Measurements from ENCODE around the gene SHROOM1.
"Not testable (repeated sequence)": the region's sequence is repeated elsewhere in the genome, so short reads cannot be mapped to it uniquely, and the experiment has no call there.

SHROOM1 gene

DNA sequence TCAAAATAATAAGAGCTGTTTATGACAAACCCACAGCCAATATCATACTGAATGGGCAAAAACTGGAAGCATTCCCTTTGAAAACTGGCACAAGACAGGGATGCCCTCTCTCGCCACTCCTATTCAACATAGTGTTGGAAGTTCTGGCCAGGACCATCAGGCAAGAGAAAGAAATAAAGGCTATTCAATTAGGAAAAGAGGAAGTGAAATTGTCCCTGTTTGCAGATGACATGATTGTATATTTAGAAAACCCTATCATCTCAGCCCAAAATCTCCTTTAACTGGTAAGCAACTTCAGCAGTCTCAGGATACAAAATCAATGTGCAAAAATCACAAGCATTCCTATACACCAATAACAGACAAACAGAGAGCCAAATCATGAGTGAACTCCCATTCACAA lies 26.2 kb downstream of the SHROOM1 start:
- not testable (repeated sequence) for H3K4me1 ChIP-seq (ENCODE audit: control insufficient read depth, insufficient read depth, low read length); H3K9ac ChIP-seq (ENCODE audit: low read depth, low read length); H3K36me3 ChIP-seq (ENCODE audit: control insufficient read depth, insufficient read depth, low read length)

DNA sequence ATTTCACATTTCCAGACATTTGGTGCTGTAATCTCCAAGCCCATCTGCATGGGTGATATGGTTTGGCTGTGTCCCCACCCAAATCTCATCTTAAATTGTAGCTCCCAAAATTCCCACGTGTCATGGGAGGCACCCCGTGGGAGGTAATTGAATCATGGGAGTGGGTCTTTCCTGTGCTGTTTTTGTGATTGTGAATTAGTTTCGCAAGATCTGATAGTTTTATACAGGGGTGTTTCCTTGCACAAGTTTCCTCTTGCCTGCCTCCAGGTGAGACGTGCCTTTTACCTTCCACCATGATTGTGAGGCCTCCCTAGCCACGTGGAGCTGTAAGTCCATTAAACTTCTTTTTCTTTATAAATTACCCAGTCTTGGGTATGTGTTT lies 27.8 kb downstream of the SHROOM1 start:
- not testable (repeated sequence) for H3K4me1 ChIP-seq (ENCODE audit: control insufficient read depth, insufficient read depth, low read length); H3K4me3 ChIP-seq (ENCODE audit: low read depth, low read length); H3K36me3 ChIP-seq (ENCODE audit: control insufficient read depth, insufficient read depth, low read length); H3K9me3 ChIP-seq (ENCODE audit: control insufficient read depth, insufficient read depth, low read length); H3K27me3 ChIP-seq (ENCODE audit: control insufficient read depth, insufficient read depth, low read length); H3K9ac ChIP-seq (ENCODE audit: low read depth, low read length); H3K27ac ChIP-seq (ENCODE audit: low read depth, low read length)

More for the DNA sequence above, 26.2 kb downstream of the SHROOM1 start:
- not testable (repeated sequence) for H3K27ac ChIP-seq (ENCODE audit: low read depth, low read length); H3K4me3 ChIP-seq (ENCODE audit: low read depth, low read length); H3K27me3 ChIP-seq (ENCODE audit: control insufficient read depth, insufficient read depth, low read length); H3K9me3 ChIP-seq (ENCODE audit: control insufficient read depth, insufficient read depth, low read length)

- H3K4me1 ChIP-seq (ENCODE audit: control insufficient read depth, insufficient read depth, low read length) = peaks cover 3% of the 10 kb centered on the region
These were observed 28.3 kb downstream of the SHROOM1 start for GRCh38 chr5:132802044-132802684.

GRCh38 chr5:132800545-132800944 lies 29.9 kb downstream of the SHROOM1 start:
- Histone ChIP-seq H3K27me3 (ENCODE audit: control insufficient read depth, insufficient read depth, low read length) (no peaks in the 10 kb centered on the region), H3K27ac (ENCODE audit: low read depth, low read length) (no peak overlapping the region), H3K4me1 (ENCODE audit: control insufficient read depth, insufficient read depth, low read length) (no peaks in the 10 kb centered on the region), H3K9me3 (ENCODE audit: control insufficient read depth, insufficient read depth, low read length) (no peaks in the 10 kb centered on the region), H3K36me3 (ENCODE audit: control insufficient read depth, insufficient read depth, low read length) (no peaks in the 10 kb centered on the region), H3K4me3 (ENCODE audit: low read depth, low read length) (no peak overlapping the region), H3K9ac (ENCODE audit: low read depth, low read length) (no peak overlapping the region)

More at GRCh38 chr5:132802044-132802684, 28.3 kb downstream of the SHROOM1 start:
- Histone ChIP-seq H3K4me3 (ENCODE audit: low read depth, low read length) (no peak overlapping the region), H3K27ac (ENCODE audit: low read depth, low read length) (no peak overlapping the region), H3K36me3 (ENCODE audit: control insufficient read depth, insufficient read depth, low read length) (no peaks in the 10 kb centered on the region), H3K9ac (ENCODE audit: low read depth, low read length) (no peak overlapping the region), H3K9me3 (ENCODE audit: control insufficient read depth, insufficient read depth, low read length) (no peaks in the 10 kb centered on the region), H3K27me3 (ENCODE audit: control insufficient read depth, insufficient read depth, low read length) (no peaks in the 10 kb centered on the region)

- no peak overlapping the region for H3K27ac ChIP-seq (ENCODE audit: low read depth, low read length)
- no peaks in the 10 kb centered on the region for H3K27me3 ChIP-seq (ENCODE audit: control insufficient read depth, insufficient read depth, low read length)
- no peak overlapping the region for H3K9ac ChIP-seq (ENCODE audit: low read depth, low read length)
- no peak overlapping the region for H3K4me3 ChIP-seq (ENCODE audit: low read depth, low read length)
- H3K9me3 ChIP-seq (ENCODE audit: control insufficient read depth, insufficient read depth, low read length) = no peaks in the 10 kb centered on the region
- H3K36me3 ChIP-seq (ENCODE audit: control insufficient read depth, insufficient read depth, low read length) = no peaks in the 10 kb centered on the region
- no peaks in the 10 kb centered on the region for H3K4me1 ChIP-seq (ENCODE audit: control insufficient read depth, insufficient read depth, low read length)
These were observed 31.1 kb downstream of the SHROOM1 start for GRCh38 chr5:132799392-132799791.

- Histone ChIP-seq H3K27me3 (ENCODE audit: control insufficient read depth, insufficient read depth, low read length) (0 out of 2 replicates have a peak, but pooled peaks cover under 1% of the 10 kb centered on the region), H3K36me3 (ENCODE audit: control insufficient read depth, insufficient read depth, low read length) (no peaks in the 10 kb centered on the region), H3K4me3 (ENCODE audit: low read depth, low read length) (no peak overlapping the region), H3K27ac (ENCODE audit: low read depth, low read length) (no peak overlapping the region), H3K4me1 (ENCODE audit: control insufficient read depth, insufficient read depth, low read length) (no peaks in the 10 kb centered on the region), H3K9ac (ENCODE audit: low read depth, low read length) (no peak overlapping the region), H3K9me3 (ENCODE audit: control insufficient read depth, insufficient read depth, low read length) (no peaks in the 10 kb centered on the region)
These were observed 32.8 kb downstream of the SHROOM1 start for GRCh38 chr5:132797651-132798050.

- Histone ChIP-seq H3K27ac (ENCODE audit: low read depth, low read length) (no peak overlapping the region), H3K9ac (ENCODE audit: low read depth, low read length) (no peak overlapping the region), H3K4me1 (ENCODE audit: control insufficient read depth, insufficient read depth, low read length) (peaks cover 6% of the 10 kb centered on the region; the same call in 1 of the 2 replicates), H3K4me3 (ENCODE audit: low read depth, low read length) (no peak overlapping the region), H3K36me3 (ENCODE audit: control insufficient read depth, insufficient read depth, low read length) (no peaks in the 10 kb centered on the region), H3K9me3 (ENCODE audit: control insufficient read depth, insufficient read depth, low read length) (no peaks in the 10 kb centered on the region), H3K27me3 (ENCODE audit: control insufficient read depth, insufficient read depth, low read length) (0 out of 2 replicates have a peak, but pooled peaks cover 3% of the 10 kb centered on the region)
These were observed 39.4 kb downstream of the SHROOM1 start for GRCh38 chr5:132791026-132791425.

DNA sequence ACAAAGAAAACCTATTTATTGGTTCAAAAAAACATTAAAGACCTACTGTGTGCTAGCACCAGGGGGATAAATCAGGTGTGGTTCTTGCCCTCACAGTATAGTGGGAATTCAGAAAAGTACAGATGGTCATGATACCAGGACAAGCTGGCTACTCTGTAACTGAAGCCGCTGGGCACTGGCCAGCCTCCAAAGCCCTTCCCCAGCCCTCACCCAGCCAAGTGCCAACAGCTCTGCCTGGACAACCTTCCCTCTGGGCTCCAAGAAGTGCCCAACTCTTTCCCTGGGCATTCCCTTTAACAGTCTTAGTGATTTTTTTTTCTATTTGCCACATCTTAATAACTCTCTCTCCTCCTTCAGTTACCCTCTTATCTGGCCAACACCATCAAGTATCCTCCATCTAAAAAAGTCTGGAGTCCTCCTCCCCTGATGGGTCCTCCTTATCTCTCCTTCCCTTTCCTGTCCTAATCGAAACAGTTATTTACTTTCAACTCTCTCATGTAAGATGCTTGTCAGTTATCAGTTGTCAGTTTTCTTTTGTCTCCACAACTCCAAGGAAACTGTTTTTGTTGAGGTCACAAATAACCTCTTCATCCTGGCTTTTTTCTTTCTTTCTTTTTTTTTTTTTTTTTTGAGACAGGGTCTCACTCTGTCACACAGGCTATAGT lies 40.1 kb downstream of the SHROOM1 start:
- H3K27ac ChIP-seq (ENCODE audit: low read depth, low read length) = no peak overlapping the region
- H3K9ac ChIP-seq (ENCODE audit: low read depth, low read length) = no peak overlapping the region
- H3K27me3 ChIP-seq (ENCODE audit: control insufficient read depth, insufficient read depth, low read length) = 0 out of 2 replicates have a peak, but pooled peaks cover 3% of the 10 kb centered on the region
- H3K9me3 ChIP-seq (ENCODE audit: control insufficient read depth, insufficient read depth, low read length) = no peaks in the 10 kb centered on the region
- H3K36me3 ChIP-seq (ENCODE audit: control insufficient read depth, insufficient read depth, low read length) = no peaks in the 10 kb centered on the region
- no peak overlapping the region for H3K4me3 ChIP-seq (ENCODE audit: low read depth, low read length)
- H3K4me1 ChIP-seq (ENCODE audit: control insufficient read depth, insufficient read depth, low read length) = peaks cover 6% of the 10 kb centered on the region; the same call in 1 of the 2 replicates

GRCh38 chr5:132788990-132789886 lies 41.2 kb downstream of the SHROOM1 start:
- Histone ChIP-seq H3K9me3 (ENCODE audit: control insufficient read depth, insufficient read depth, low read length) (no peaks in the 10 kb centered on the region), H3K4me3 (ENCODE audit: low read depth, low read length) (no peak overlapping the region), H3K4me1 (ENCODE audit: control insufficient read depth, insufficient read depth, low read length) (peaks cover 6% of the 10 kb centered on the region; the same call in 1 of the 2 replicates), H3K27ac (ENCODE audit: low read depth, low read length) (no peak overlapping the region), H3K9ac (ENCODE audit: low read depth, low read length) (no peak overlapping the region), H3K36me3 (ENCODE audit: control insufficient read depth, insufficient read depth, low read length) (no peaks in the 10 kb centered on the region), H3K27me3 (ENCODE audit: control insufficient read depth, insufficient read depth, low read length) (0 out of 2 replicates have a peak, but pooled peaks cover 3% of the 10 kb centered on the region)

DNA sequence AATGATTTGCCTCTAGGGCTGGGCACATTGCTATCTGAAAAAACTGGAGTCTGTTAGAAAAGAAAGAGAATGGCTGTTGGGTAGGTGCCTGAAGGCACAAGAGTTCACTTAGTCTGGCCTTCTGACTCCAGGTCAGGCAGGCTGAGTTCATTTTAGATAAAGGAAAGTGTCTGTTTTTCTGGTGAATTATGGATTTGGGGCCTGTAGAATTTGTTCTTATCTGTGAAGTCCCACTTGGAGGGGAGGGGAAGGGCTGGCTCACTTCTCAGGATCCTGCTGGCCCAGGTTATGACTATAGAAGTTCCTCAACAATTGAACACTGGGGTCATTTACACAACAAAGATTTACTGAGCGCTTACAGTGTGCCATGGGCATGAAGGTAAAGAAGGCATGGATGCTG lies 41.9 kb downstream of the SHROOM1 start:
- 0 out of 2 replicates have a peak, but pooled peaks cover 3% of the 10 kb centered on the region for H3K27me3 ChIP-seq (ENCODE audit: control insufficient read depth, insufficient read depth, low read length)
- H3K27ac ChIP-seq (ENCODE audit: low read depth, low read length) = no peak overlapping the region
- H3K4me1 ChIP-seq (ENCODE audit: control insufficient read depth, insufficient read depth, low read length) = peaks cover 6% of the 10 kb centered on the region; the same call in 1 of the 2 replicates
- H3K4me3 ChIP-seq (ENCODE audit: low read depth, low read length) = no peak overlapping the region
- H3K36me3 ChIP-seq (ENCODE audit: control insufficient read depth, insufficient read depth, low read length) = no peaks in the 10 kb centered on the region
- H3K9me3 ChIP-seq (ENCODE audit: control insufficient read depth, insufficient read depth, low read length) = no peaks in the 10 kb centered on the region
- H3K9ac ChIP-seq (ENCODE audit: low read depth, low read length) = no peak overlapping the region
